HepG2 (cell line): ENCODE measurements around the gene THADA. TPM values are rescaled to one million over a fixed set of nuclear protein-coding genes. Genes with fewer than 3 reads are reported as not detected.

ENCODE experiments used
- ATAC-seq: fragments of 200-7000 bp; cut with Tn5 transposase; 3 replicates; pipeline ENCODE4 v1.9.1; 2020; ENCODE audit warnings: mild to moderate bottlenecking, moderate library complexity
- BruUV-seq: library from RNA; stranded (reverse); fragments of 400-500 nt; replicated peaks from 2 replicates; lab custom pipeline; 2021; lab: Mats Ljungman, UMichigan
- CTCF ChIA-PET: fragments of 300-600 bp; formaldehyde crosslinking; extraction: SDS; loops from one replicate; lab custom pipeline; 2021; ENCODE audit warnings: low total read pairs, inconsistent platforms, low intra/inter-chr PET ratio; lab: Yijun Ruan, JAX
- POLR2A ChIA-PET: fragments of 350-600 bp; sonication (Branson Sonifier 250); formaldehyde crosslinking; loops from one replicate; lab custom pipeline; 2020; ENCODE audit warnings: antibody characterized with exemption, inconsistent platforms; lab: Yijun Ruan, JAX
- DNase-seq: peaks from one replicate; pipeline ENCODE4 v3.0.0-alpha.2; 2015; ENCODE audit warnings: low spot score
- FAIRE-seq: peaks from 3 replicates; lab custom pipeline; 2011; peaks lifted over from hg19 to GRCh38; lab: Jason Lieb, UNC
- H2AFZ ChIP-seq: one replicate; pipeline ENCODE4 v1.6.1; 2011; ENCODE audit warnings: low read length, inconsistent platforms
- H3K27ac ChIP-seq: fragments of 300-600 bp; 3 replicates; pipeline ENCODE4 v1.8.0; 2011; ENCODE audit warnings: mixed run types, mild to moderate bottlenecking, mixed read lengths, low read length, inconsistent platforms; ENCODE audit not compliant: insufficient read depth; ENCODE audit errors: extremely low read length
- H3K27me3 ChIP-seq, 2 experiments: fragments of 200-600 bp in 1 of 2; 2 replicates in 1 of 2; 3 replicates in 1 of 2; pipeline versions ENCODE4 v1.6.0 to v1.8.0; 2011; ENCODE audit warnings: low read length in 2 of 2, mild to moderate bottlenecking in 2 of 2, moderate library complexity in 2 of 2, inconsistent platforms in 1 of 2; ENCODE audit not compliant: insufficient read depth in 2 of 2, control insufficient read depth in 1 of 2
- H3K36me3 ChIP-seq, 2 experiments: fragments of 200-600 bp in 1 of 2; replicated peaks in 1 of 2; 2 replicates in 1 of 2; 3 replicates in 1 of 2; pipeline versions ENCODE4 v1.5.1 to v1.8.0; 2011; ENCODE audit warnings: low read length in 2 of 2, inconsistent platforms in 1 of 2; ENCODE audit not compliant: insufficient read depth in 2 of 2, control insufficient read depth in 1 of 2
- H3K4me1 ChIP-seq: 2 replicates; pipeline ENCODE4 v1.5.1; 2012; ENCODE audit warnings: low read length, inconsistent platforms; ENCODE audit not compliant: insufficient read depth
- H3K4me2 ChIP-seq: 2 replicates; pipeline ENCODE4 v1.6.0; 2011; ENCODE audit warnings: low read depth, low read length, inconsistent platforms
- H3K4me3 ChIP-seq, 3 experiments: fragments of 200-600 bp in 1 of 3; sonication (generic), shearing (Covaris generic) in 1 of 3; replicated peaks in 1 of 3; 2 replicates each; pipeline ENCODE4 v1.5.1; 2011 to 2016; ENCODE audit warnings: low read length in 3 of 3, inconsistent platforms in 2 of 3, low read depth in 2 of 3, mild to moderate bottlenecking in 2 of 3, control low read depth in 1 of 3, mixed read lengths in 1 of 3; ENCODE audit not compliant: insufficient read depth in 1 of 3
- H3K79me2 ChIP-seq: one replicate; pipeline ENCODE4 v1.6.1; 2011; ENCODE audit warnings: low read length, inconsistent platforms; ENCODE audit not compliant: insufficient read depth
- H3K9ac ChIP-seq: 2 replicates; pipeline ENCODE4 v1.6.0; 2011; ENCODE audit warnings: mild to moderate bottlenecking, low read depth, low read length, inconsistent platforms; ENCODE audit not compliant: insufficient read depth
- H3K9me3 ChIP-seq: 2 replicates; pipeline ENCODE4 v1.5.1; 2012; ENCODE audit warnings: mild to moderate bottlenecking, low read length
- H4K20me1 ChIP-seq: 2 replicates; pipeline ENCODE4 v1.6.0; 2011; ENCODE audit warnings: inconsistent platforms, mild to moderate bottlenecking, low read length, moderate library complexity; ENCODE audit not compliant: insufficient read depth
- BCL6 ChIP-seq: IDR thresholded peaks from 2 replicates; pipeline ENCODE4 v1.6.1; 2016; ENCODE audit warnings: missing genetic modification reagents, missing compliant biosample characterization
- WGBS: methylation state at CpG from one replicate; pipeline ENCODE4 v1.1.6; 2017; ENCODE audit warnings: low lambda C conversion rate; 5-methylcytosine and 5-hydroxymethylcytosine counted together
- in situ Hi-C: cut with HindIII; loops from 2 replicates; pipeline ENCODE4 v1.10.0; 2017; ENCODE audit warnings: low pct_unique_long_range_greater_than_20kb; ENCODE audit not compliant: extremely low pct_ligation_motif_present
- intact Hi-C: fragments of 100-400 bp; cut with micrococcal nuclease; formaldehyde crosslinking; loops from one replicate; pipeline ENCODE4 v1.10.0; 2022; ENCODE audit not compliant: unreplicated experiment
- polyA plus RNA-seq, 8 experiments: library from polyadenylated mRNA; depleted of rRNA in 3 of 8; stranded (reverse) in 7 of 8; unstranded in 1 of 8; fragments of >200 nt; fragmentation: Illumina TruSeq in 4 of 8; extraction: Trizol in 4 of 8; gene quantifications; 2 replicates each; pipeline versions ENCODE4 v1.2.1 to v1.2.3, GENCODE V29; 2011 to 2016; ENCODE audit warnings: low read depth in 4 of 8, missing spikeins in 1 of 8, mixed read lengths in 1 of 8; ENCODE audit not compliant: insufficient read depth in 1 of 8
- total RNA-seq, 5 experiments: library from RNA; depleted of rRNA; stranded (reverse); fragments of >200 nt; fragmentation: Illumina TruSeq; extraction: Trizol; gene quantifications; 2 replicates each; pipeline ENCODE4 v1.2.3, GENCODE V29; 2016; ENCODE audit warnings: low read depth in 1 of 5
- TF ChIP-seq, protein P1 (sequence below), 2 experiments: fragments of 450-650 bp in 1 of 2; sonication (generic) in 1 of 2; formaldehyde crosslinking in 1 of 2; IDR thresholded peaks; 2 replicates each; pipeline versions ENCODE4 v1.6.1 to v1.8.0; 2016 to 2022; ENCODE audit warnings: antibody characterized with exemption in 1 of 2, mild to moderate bottlenecking in 1 of 2, missing genetic modification reagents in 1 of 2

The THADA gene
- total and polyA plus RNA-seq, 2 of the 13 experiments (the other 11 are each of a cell fraction or from before 2014, with no cell fraction given): 12.7 to 21.7 TPM

DNA sequence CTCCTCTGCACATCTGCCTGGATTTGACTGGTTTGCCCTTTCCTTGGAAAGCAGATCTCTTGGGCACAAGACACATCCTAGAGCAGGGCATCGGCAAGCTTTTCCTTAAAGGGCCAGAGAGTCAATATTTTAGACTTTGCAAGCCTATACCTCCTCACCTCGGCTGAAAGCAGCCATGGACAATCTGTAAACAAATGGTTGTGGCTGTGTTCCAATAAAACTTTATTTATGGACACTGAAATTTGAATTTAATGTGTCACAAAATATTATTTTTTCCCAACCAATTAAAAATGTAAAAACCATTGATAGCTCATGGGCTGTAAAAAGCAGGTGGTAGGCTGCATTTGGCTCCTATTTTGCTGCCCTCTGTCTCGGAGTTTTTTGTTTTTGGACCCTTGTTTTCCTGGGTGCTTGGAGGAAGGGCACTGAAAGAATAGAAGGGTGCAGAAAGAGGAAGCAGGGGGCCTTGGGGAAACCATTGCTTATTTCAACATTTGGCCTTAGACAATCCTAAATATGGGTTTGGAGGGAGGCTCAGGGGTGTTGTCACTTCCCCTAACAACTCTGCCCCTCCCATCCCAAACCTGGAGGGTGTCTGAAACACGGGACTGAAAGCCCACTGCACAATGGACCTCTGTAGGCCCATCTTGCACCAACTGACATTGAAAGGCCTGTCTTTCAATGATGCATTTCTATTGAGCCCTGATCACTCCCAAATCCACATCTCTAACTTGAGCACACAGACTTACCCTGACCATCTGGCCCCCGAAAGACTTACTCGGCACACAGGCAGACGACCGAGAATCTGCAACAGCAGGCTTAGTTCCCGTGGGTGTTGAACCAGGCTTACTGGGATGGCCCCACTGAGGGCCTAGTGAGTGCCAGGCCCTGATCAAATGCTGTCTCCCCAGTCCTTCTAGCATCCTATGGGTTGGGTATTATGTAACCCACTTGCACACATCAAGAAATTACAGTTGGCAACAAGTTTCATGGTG lies 362.3 kb downstream of the THADA start:
- ChIA-PET POLR2A (no interaction called here), CTCF (no interaction called here)
- Histone ChIP-seq H3K4me2 (no peak overlapping the region), H3K4me1 (peaks cover 36% of the 10 kb centered on the region), H3K9me3 (no peaks in the 10 kb centered on the region), H3K4me3 (no peak overlapping the region), H3K79me2 (no peaks in the 10 kb centered on the region), H3K9ac (no peak overlapping the region), H3K36me3 (peaks cover 0 to 11% of the 10 kb centered on the region in 2 experiments; a peak in 2 of 5 replicates), H2AFZ (no peak overlapping the region), H3K27me3 (no peaks in the 10 kb centered on the region), H4K20me1 (no peaks in the 10 kb centered on the region), H3K27ac (no peak overlapping the region)
- TF ChIP-seq, protein P1, sequence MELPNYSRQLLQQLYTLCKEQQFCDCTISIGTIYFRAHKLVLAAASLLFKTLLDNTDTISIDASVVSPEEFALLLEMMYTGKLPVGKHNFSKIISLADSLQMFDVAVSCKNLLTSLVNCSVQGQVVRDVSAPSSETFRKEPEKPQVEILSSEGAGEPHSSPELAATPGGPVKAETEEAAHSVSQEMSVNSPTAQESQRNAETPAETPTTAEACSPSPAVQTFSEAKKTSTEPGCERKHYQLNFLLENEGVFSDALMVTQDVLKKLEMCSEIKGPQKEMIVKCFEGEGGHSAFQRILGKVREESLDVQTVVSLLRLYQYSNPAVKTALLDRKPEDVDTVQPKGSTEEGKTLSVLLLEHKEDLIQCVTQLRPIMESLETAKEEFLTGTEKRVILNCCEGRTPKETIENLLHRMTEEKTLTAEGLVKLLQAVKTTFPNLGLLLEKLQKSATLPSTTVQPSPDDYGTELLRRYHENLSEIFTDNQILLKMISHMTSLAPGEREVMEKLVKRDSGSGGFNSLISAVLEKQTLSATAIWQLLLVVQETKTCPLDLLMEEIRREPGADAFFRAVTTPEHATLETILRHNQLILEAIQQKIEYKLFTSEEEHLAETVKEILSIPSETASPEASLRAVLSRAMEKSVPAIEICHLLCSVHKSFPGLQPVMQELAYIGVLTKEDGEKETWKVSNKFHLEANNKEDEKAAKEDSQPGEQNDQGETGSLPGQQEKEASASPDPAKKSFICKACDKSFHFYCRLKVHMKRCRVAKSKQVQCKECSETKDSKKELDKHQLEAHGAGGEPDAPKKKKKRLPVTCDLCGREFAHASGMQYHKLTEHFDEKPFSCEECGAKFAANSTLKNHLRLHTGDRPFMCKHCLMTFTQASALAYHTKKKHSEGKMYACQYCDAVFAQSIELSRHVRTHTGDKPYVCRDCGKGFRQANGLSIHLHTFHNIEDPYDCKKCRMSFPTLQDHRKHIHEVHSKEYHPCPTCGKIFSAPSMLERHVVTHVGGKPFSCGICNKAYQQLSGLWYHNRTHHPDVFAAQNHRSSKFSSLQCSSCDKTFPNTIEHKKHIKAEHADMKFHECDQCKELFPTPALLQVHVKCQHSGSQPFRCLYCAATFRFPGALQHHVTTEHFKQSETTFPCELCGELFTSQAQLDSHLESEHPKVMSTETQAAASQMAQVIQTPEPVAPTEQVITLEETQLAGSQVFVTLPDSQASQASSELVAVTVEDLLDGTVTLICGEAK (IDR thresholded peaks at IDR 0.05): no peak
- TF ChIP-seq, protein P1 (CRISPR knock-in tag; IDR thresholded peaks at IDR 0.05): peak; percentile 85
- no peak for TF ChIP-seq BCL6
- FAIRE-seq (no peak), ATAC-seq (no peak), DNase-seq (no peak)
- intact Hi-C loops (no loop called here), in situ Hi-C loops (loop anchor here (5.0 kb wide), 1 partner anchor 249 kb away; no protein-coding TSS in a partner anchor)
- BruUV-seq: no TSS peak
- 95% methylated on average over 9 of the region's 9 CpGs for WGBS
